ENCODE measurements around the gene CC2D1A.
"Not testable (repeated sequence)": the region's sequence is repeated elsewhere in the genome, so short reads cannot be mapped to it uniquely, and the experiment has no call there.

DNA sequence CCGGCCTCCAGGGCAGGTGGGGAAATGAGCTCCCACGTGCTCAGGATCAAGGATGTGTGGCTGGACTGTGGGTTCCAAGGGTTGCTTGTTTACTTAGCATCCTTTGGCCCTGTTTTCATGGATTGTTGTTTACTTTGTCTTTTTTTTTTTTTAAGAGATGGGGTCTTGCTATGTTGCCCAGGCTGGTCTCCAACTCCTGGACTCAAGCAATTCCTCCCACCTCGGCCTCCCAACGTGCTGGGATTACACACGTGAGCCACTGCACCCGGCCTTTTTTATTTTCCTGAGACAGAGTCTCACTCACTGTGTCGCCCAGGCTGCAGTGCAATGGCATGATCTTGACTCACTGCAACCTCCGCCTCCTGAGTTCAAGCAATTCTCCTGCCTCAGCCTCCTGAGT lies 61.2 kb downstream of the CC2D1A start:
- not testable (repeated sequence) for TF ChIP-seq POLR2A (IDR thresholded peaks at IDR 0.05)
- TF ChIP-seq, protein P1, sequence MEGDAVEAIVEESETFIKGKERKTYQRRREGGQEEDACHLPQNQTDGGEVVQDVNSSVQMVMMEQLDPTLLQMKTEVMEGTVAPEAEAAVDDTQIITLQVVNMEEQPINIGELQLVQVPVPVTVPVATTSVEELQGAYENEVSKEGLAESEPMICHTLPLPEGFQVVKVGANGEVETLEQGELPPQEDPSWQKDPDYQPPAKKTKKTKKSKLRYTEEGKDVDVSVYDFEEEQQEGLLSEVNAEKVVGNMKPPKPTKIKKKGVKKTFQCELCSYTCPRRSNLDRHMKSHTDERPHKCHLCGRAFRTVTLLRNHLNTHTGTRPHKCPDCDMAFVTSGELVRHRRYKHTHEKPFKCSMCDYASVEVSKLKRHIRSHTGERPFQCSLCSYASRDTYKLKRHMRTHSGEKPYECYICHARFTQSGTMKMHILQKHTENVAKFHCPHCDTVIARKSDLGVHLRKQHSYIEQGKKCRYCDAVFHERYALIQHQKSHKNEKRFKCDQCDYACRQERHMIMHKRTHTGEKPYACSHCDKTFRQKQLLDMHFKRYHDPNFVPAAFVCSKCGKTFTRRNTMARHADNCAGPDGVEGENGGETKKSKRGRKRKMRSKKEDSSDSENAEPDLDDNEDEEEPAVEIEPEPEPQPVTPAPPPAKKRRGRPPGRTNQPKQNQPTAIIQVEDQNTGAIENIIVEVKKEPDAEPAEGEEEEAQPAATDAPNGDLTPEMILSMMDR (IDR thresholded peaks at IDR 0.05): not testable (repeated sequence)
